Measurements from ENCODE around the gene OXGR1.

The OXGR1 gene

GRCh38 chr13:96963786-96964475, 30.3 kb downstream of the OXGR1 start:
- DNase-seq (ENCODE audit: low read depth in 3 of 3): no peak

DNA sequence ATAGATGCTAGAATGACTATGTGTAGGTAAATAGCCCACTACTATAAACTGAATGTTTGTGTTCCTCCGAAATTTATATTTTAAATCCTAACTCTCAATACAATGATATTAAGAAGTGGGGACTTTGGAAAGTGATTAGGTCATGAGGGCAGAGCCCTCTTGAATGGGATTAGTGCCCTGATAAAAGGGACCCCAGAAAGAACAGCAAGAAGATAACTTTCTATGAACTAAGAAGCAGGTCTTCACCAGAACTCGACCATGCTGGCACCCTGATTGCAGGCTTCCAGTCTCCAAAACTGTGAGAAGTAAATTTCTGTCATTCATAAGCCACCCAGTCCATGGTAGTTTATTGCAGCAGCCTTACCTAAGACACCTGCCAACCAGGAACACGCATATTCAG, 33.9 kb downstream of the OXGR1 start:
- no peak for DNase-seq (ENCODE audit: low read depth in 3 of 3)

GRCh38 chr13:96958286-96958891, 35.9 kb downstream of the OXGR1 start:
- no peak for DNase-seq (ENCODE audit: low read depth in 3 of 3)

GRCh38 chr13:96952595-96952994, 41.7 kb downstream of the OXGR1 start:
- no peak for DNase-seq (ENCODE audit: low read depth in 3 of 3)

DNA sequence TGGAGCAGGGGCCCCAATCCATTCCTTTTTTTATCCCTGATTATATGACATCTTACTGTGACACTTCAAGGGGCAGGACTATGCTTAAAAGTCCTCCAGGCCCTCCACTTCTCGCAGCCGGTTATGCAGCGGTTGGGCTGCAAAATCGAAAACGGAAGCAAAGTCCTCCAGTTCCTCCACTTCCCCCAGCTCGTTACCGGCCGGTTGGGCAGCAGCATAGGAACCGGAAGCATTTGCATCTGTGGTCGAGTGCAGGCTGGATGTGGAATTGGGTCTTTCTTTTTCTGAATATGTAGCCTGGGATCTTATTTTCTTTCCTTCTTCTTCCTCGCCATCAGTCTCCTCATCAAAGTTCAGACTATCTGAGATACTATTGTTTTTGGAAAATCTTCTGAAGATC, 46.1 kb downstream of the OXGR1 start:
- no peak for DNase-seq (ENCODE audit: low read depth in 3 of 3)

DNA sequence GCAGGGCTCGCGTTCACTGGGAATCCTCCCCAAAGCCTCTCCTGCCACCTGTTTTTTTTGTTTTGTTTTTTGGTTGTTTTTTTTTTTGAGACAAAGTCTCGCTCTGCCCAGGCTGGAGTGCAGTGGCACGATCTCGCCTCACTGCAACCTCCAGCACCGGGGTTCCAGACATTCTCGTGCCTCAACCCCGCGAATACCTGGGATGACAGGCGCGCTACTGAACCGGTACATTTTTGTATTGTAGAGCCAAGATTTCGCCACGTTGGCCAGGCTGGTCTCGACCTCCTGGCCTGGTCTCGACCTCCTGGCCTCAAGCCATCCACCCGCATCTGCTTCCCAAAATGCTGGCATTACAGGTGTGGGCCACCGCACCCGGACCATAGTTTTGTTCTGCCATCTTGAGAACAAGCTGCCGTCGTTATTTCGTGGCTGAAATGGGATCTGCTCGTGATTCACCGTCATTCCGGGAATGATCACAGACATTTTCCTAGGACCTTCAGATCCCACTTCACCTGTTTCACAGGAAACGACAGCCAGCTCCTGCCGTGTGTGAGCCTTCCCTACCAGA, 46.8 kb downstream of the OXGR1 start:
- no peak for DNase-seq (ENCODE audit: low read depth in 3 of 3)

GRCh38 chr13:96946709-96947311, 47.5 kb downstream of the OXGR1 start:
- DNase-seq (ENCODE audit: low read depth in 3 of 3): no peak

- no peak for DNase-seq (ENCODE audit: low read depth in 3 of 3)
Measured at GRCh38 chr13:96940961-96941360, 53.3 kb downstream of the OXGR1 start.

DNA sequence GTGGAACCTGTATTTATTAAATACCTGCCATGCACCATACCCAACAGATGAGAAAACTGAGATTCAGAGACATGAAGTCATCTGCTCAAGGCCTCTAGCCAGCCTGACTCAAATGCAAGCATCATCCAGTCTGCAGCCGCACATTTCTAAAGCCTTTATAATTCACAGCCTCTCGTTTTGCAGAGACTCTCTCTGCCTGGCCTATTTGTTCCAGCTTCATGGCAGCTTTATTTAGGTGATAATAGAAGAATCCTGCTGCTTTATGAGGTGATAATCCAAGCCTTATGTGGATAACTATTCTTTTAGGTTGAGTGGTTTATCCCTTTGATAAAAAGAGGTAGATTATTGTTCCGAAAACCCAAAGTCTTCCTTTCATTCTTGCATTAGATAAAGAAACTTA, 58.4 kb downstream of the OXGR1 start:
- no peak for DNase-seq (ENCODE audit: low read depth in 3 of 3)

All from stimulated activated CD4-positive, alpha-beta T cell treated with anti-CD3 and anti-CD28 coated beads, TNF-alpha, amount 100 ng/mL, for 24 hours (primary cell).